OCI-LY1 (cell line): ENCODE data around the gene SLC22A4.

Source experiments
- H2AFZ ChIP-seq: fragments of 200-600 bp; sonication (generic), shearing (Covaris generic); 2 replicates; pipeline ENCODE4 v1.6.0; 2014; ENCODE audit warnings: antibody characterized with exemption, mild to moderate bottlenecking, low read length
- H3F3A ChIP-seq: fragments of 200-600 bp; sonication (generic), shearing (Covaris generic); 2 replicates; pipeline ENCODE4 v1.6.0; 2014; ENCODE audit warnings: mild to moderate bottlenecking, antibody characterized with exemption, low read length, moderate library complexity; ENCODE audit not compliant: insufficient read depth
- H3K27ac ChIP-seq: fragments of 200-600 bp; sonication (generic); 2 replicates; pipeline ENCODE4 v1.5.1; 2014; ENCODE audit warnings: low read length, mixed run types, mild to moderate bottlenecking, low read depth; ENCODE audit not compliant: poor library complexity, severe bottlenecking
- H3K27me3 ChIP-seq: fragments of 200-600 bp; sonication (generic); 2 replicates; pipeline ENCODE4 v1.6.0; 2014; ENCODE audit warnings: antibody characterized with exemption, mild to moderate bottlenecking, low read length, moderate library complexity; ENCODE audit not compliant: insufficient read depth
- H3K36me3 ChIP-seq: fragments of 200-600 bp; sonication (generic); 2 replicates; pipeline ENCODE4 v1.6.1; 2014; ENCODE audit warnings: mild to moderate bottlenecking, antibody characterized with exemption, low read length, moderate library complexity, mixed read lengths; ENCODE audit not compliant: insufficient read depth
- H3K4me1 ChIP-seq: fragments of 200-600 bp; sonication (generic); 2 replicates; pipeline ENCODE4 v1.5.1; 2014; ENCODE audit warnings: mild to moderate bottlenecking, low read length, moderate library complexity; ENCODE audit not compliant: insufficient read depth, severe bottlenecking
- H3K4me2 ChIP-seq: fragments of 200-600 bp; sonication (generic), shearing (Covaris generic); 2 replicates; pipeline ENCODE4 v1.6.1; 2014; ENCODE audit warnings: low read length
- H3K4me3 ChIP-seq: fragments of 200-600 bp; sonication (generic); 2 replicates; pipeline ENCODE4 v1.5.1; 2014; ENCODE audit warnings: low read length, low read depth, mild to moderate bottlenecking, mixed read lengths; ENCODE audit not compliant: poor library complexity, severe bottlenecking
- H3K79me2 ChIP-seq: fragments of 200-600 bp; shearing (Covaris generic); 2 replicates; pipeline ENCODE4 v1.6.1; 2016; ENCODE audit warnings: mixed run types, low read length, mixed read lengths; ENCODE audit not compliant: insufficient read depth
- H3K9ac ChIP-seq: fragments of 200-600 bp; sonication (generic), shearing (Covaris generic); 2 replicates; pipeline ENCODE4 v1.6.1; 2014; ENCODE audit warnings: mild to moderate bottlenecking, low read length, mixed read lengths
- H3K9me2 ChIP-seq: fragments of 200-600 bp; sonication (generic), shearing (Covaris generic); 2 replicates; pipeline ENCODE4 v1.6.1; 2014; ENCODE audit warnings: low read depth, mild to moderate bottlenecking, low read length, mixed read lengths
- H3K9me3 ChIP-seq: fragments of 200-600 bp; shearing (Covaris generic); 2 replicates; pipeline ENCODE4 v1.6.1; 2014; ENCODE audit warnings: low read length, mixed read lengths
- H4K20me1 ChIP-seq: fragments of 200-600 bp; sonication (generic), shearing (Covaris generic); 2 replicates; pipeline ENCODE4 v1.6.0; 2016; ENCODE audit warnings: mild to moderate bottlenecking, low read length; ENCODE audit not compliant: insufficient read depth
- EZH2 ChIP-seq: fragments of 200-600 bp; sonication (generic), shearing (Covaris generic); IDR thresholded peaks from 2 replicates; pipeline ENCODE4 v1.8.0; 2017; ENCODE audit warnings: borderline replicate concordance, mixed run types, mild to moderate bottlenecking, antibody characterized with exemption, low read length, moderate library complexity, mixed read lengths
- TF ChIP-seq, protein P1 (sequence below): fragments of 200-600 bp; sonication (generic), shearing (Covaris generic); IDR thresholded peaks from 2 replicates; pipeline ENCODE4 v1.5.1; 2017; ENCODE audit warnings: mild to moderate bottlenecking, antibody characterized with exemption, low read length, moderate library complexity, mixed read lengths

The SLC22A4 gene

DNA sequence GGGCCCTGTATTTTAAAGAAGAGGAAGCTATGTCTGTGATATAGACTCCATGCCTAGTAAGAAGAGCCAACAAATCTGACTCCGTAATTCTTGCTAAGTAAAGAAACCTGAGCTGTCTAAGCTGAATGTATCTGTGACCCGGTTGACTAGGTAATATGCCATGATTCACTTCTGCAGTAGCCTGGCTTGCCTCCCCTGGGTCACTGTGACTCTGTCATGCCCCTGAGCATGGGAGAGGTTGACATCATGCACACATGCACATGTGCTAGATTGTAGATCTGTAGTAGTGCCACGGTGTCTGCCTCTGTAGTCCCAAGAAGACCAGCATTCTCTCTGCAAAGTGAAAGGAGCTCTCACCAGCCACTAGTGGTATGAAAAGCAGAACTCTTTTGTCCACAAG, 84.4 kb downstream of the SLC22A4 start:
- Histone ChIP-seq H4K20me1 (no peaks in the 10 kb centered on the region), H3K27ac (no peak overlapping the region), H3K4me1 (no peaks in the 10 kb centered on the region), H3K4me2 (no peak overlapping the region), H3K4me3 (no peak overlapping the region), H3F3A (no peaks in the 10 kb centered on the region), H3K79me2 (no peaks in the 10 kb centered on the region), H3K9me2 (no peaks in the 10 kb centered on the region), H3K27me3 (no peaks in the 10 kb centered on the region), H2AFZ (no peak overlapping the region), H3K9ac (no peak overlapping the region), H3K36me3 (no peaks in the 10 kb centered on the region), H3K9me3 (no peaks in the 10 kb centered on the region)
- TF ChIP-seq, protein P1, sequence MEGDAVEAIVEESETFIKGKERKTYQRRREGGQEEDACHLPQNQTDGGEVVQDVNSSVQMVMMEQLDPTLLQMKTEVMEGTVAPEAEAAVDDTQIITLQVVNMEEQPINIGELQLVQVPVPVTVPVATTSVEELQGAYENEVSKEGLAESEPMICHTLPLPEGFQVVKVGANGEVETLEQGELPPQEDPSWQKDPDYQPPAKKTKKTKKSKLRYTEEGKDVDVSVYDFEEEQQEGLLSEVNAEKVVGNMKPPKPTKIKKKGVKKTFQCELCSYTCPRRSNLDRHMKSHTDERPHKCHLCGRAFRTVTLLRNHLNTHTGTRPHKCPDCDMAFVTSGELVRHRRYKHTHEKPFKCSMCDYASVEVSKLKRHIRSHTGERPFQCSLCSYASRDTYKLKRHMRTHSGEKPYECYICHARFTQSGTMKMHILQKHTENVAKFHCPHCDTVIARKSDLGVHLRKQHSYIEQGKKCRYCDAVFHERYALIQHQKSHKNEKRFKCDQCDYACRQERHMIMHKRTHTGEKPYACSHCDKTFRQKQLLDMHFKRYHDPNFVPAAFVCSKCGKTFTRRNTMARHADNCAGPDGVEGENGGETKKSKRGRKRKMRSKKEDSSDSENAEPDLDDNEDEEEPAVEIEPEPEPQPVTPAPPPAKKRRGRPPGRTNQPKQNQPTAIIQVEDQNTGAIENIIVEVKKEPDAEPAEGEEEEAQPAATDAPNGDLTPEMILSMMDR, result no peak
- no peak for TF ChIP-seq EZH2

GRCh38 chr5:132380047-132380446, 85.9 kb downstream of the SLC22A4 start:
- no peaks in the 10 kb centered on the region for H3K9me2 ChIP-seq
- no peaks in the 10 kb centered on the region for H3K27me3 ChIP-seq
- no peaks in the 10 kb centered on the region for H3K4me1 ChIP-seq
- H3K79me2 ChIP-seq, result no peaks in the 10 kb centered on the region
- no peaks in the 10 kb centered on the region for H4K20me1 ChIP-seq
- H3K9me3 ChIP-seq, result no peaks in the 10 kb centered on the region
- no peak for TF ChIP-seq EZH2
- TF ChIP-seq, protein P1, result no peak
- H2AFZ ChIP-seq, result no peak overlapping the region
- no peaks in the 10 kb centered on the region for H3F3A ChIP-seq
- no peak overlapping the region for H3K4me3 ChIP-seq
- no peak overlapping the region for H3K27ac ChIP-seq
- H3K9ac ChIP-seq, result no peak overlapping the region
- H3K4me2 ChIP-seq, result no peak overlapping the region
- no peaks in the 10 kb centered on the region for H3K36me3 ChIP-seq

GRCh38 chr5:132380741-132381140, 86.5 kb downstream of the SLC22A4 start:
- no peaks in the 10 kb centered on the region for H3K36me3 ChIP-seq
- H3K9me2 ChIP-seq, result no peaks in the 10 kb centered on the region
- no peaks in the 10 kb centered on the region for H3K9me3 ChIP-seq
- H2AFZ ChIP-seq, result no peak overlapping the region
- no peak overlapping the region for H3K27ac ChIP-seq
- no peaks in the 10 kb centered on the region for H3K79me2 ChIP-seq
- TF ChIP-seq, protein P1, result no peak
- no peak for TF ChIP-seq EZH2
- H4K20me1 ChIP-seq, result no peaks in the 10 kb centered on the region
- H3F3A ChIP-seq, result no peaks in the 10 kb centered on the region
- H3K4me1 ChIP-seq, result no peaks in the 10 kb centered on the region
- H3K9ac ChIP-seq, result no peak overlapping the region
- no peak overlapping the region for H3K4me3 ChIP-seq
- no peaks in the 10 kb centered on the region for H3K27me3 ChIP-seq
- H3K4me2 ChIP-seq, result no peak overlapping the region
